Activated gamma-delta T cell treated with anti-CD3 and anti-CD28 coated beads, Interleukin-2, amount 50 U/mL, for 16 hours (primary cell): ENCODE results near the gene YOD1.

Source experiments
- DNase-seq: peaks from one replicate; pipeline ENCODE4 v3.0.0-alpha.2; 2020; ENCODE audit warnings: low read depth

The YOD1 gene

GRCh38 chr1:207051191-207051943 lies at the start of gene YOD1:
TSS of gene YOD1 (minus strand) at chr1:207051208. CDS start at chr1:207051030, 178 bp downstream.
- no peak for DNase-seq

GRCh38 chr1:207097871-207098324 lies 46.9 kb upstream of the YOD1 start:
- DNase-seq: no peak

DNA sequence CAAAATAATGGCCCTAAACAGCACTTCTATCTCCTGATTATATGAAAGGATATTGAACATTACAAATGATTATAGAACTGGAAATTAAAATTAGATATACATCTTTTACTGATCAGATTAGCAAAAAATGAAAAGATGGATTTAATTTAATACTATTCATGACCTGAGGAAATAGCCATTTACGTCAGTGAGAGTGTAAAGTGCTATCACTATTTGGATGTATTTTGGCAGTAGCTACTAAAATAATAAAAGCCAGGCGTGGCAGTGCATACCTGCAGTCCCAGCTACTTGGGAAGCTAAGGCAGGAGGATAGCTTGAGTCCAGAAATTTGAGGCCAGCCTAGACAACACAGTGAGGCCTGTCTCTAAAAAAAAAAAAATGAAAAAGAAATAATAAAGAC lies 42.9 kb upstream of the YOD1 start:
- DNase-seq: no peak

DNA sequence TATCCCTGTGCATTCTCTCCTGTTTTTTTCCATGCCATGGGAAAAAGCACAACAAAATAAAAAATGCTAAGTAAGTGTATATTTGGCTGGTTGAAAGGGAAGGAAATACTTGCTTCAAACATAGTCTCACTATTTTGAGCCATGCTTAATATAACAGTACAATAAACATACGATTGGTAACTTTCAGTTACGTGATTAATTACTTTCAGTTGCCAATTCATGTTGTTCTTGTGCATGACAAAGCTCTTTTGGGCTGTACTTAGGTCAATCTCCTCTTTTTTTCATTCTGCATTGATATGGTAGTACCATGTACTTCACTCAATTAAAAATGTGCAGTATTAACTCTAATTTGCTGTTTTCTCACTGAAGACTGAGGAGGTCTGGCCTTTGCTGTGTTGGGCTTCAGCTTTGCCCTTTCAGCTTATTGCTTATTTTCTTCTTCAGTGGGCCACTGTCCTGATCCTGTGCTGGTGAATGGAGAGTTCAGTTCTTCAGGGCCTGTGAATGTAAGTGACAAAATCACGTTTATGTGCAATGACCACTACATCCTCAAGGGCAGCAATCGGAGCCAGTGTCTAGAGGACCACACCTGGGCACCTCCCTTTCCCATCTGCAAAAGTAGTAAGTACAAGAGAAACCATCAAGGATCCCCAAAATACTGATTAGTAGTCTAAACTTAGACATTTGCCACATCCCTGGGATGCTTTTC lies 40.3 kb upstream of the YOD1 start:
- DNase-seq: no peak

DNA sequence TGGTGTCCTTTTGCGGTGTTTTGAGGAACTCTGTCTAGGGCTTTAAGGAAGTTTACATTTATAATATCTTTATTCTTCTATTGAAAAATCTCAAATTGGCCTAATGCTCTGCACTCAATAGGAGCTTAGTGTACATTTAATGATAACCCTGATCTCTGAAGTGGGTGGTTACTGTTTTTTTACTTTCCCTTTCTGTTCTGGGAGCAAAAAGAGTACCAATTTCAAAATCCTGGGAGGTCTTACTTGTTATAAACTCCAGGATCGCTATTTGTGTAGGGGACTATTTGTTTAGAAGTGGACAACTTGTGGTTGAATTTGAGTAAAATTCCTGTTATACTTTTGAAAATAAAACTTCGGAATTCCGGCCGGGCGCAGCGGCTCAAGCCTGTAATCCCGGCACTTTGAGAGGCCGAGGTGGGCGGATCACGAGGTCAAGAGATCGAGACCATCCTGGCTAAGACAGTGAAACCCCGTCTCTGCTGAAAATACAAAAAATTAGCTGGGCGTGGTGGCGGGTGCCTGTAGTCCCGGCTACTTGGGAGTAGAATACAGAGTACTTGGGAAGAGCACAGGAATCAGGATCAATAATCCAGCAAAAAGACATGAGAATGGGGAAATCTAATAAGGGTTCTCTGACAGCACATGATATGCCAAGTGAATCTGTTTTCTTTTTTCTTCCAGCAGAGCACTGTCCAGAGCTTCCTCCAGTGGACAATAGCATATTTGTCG lies 38.8 kb upstream of the YOD1 start:
- no peak for DNase-seq

- no peak for DNase-seq
These were observed 38.0 kb upstream of the YOD1 start, which contains the start of gene C4BPB for GRCh38 chr1:207088701-207089626. TSS of gene C4BPB (plus strand) at chr1:207088860. CDS start at chr1:207089532, 672 bp downstream.

- DNase-seq: no peak
These were observed 37.2 kb upstream of the YOD1 start for GRCh38 chr1:207088161-207088560.

DNA sequence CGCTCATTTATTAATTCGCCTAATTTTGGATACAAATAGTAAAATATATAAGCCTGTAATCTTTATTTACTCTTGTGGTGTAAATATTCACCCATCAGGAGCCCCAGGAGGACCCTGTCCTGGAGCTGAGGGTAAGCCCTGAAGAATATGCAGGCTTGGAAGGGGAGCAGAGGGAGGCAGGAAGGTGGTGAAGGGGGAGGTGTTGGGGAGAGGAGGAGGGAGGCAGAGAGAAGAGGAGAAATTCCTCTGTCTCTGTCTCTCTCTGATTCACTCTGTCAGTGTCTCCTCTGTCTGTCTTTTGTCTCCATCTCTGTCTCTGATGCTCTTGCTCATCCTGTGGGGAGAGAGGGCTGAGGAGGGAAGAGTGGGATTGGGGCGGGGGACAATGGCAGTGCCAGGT lies 34.9 kb upstream of the YOD1 start:
- DNase-seq: no peak

DNA sequence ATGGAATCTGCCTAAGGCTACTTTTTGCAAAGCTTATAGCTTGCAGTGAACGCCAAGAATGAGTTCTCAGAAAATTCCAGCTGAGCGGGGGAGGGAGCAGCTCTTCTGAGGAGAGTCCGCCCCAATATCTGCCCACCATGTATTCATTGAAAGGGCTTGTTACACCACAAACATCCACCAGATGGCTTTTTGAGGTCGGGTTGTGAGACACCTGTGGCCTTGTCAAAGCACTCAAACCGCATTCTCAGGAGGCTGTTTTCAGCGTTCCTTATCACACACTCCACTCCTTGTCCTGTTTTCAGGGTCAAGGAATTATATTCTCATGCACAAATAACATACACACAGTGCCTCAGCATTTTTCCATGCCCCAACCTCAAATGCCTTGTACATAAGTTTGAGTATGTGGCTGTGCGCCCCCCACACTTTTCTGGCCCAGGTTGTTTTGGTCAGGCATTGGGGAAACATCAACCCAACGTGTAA lies 33.7 kb upstream of the YOD1 start:
- DNase-seq: peak; percentile 33

DNA sequence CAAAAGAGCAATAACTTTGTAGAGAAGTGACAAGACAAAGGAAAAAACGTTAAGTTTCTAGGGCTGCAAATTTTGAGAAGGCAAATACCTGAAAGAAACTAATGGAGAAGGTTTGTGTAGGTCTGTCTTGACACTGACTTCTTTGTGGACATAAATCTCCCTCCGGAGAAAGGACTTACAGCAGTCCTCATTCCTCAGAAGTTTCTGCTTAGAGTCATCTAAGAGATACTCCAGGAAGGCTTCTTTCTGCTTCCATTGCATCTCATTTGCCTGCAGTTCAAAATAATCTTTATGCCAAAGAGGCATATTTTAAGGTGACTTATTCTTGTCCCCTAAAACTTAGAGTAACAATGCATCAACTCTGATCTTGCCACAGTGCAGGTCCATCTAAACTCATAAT lies 33.2 kb upstream of the YOD1 start:
- no peak for DNase-seq

DNA sequence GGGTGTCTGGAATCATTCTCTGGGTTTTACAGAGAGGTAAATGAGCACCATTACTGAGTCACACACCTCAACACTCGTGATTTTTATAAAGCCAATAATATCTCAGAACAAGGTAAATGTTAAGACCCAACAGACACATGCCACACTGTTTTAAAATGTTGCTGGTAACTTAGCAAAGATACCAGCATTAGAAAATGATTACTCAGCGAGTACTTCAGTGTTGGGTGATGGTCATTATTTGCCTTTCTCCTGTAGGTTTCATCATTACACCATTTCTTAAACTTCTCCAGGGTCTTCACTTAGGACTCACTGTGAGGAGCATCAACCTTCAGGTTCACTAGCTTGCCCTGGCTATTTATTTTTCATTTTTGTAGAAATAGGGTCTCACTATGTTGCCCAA lies 30.8 kb upstream of the YOD1 start:
- no peak for DNase-seq

DNA sequence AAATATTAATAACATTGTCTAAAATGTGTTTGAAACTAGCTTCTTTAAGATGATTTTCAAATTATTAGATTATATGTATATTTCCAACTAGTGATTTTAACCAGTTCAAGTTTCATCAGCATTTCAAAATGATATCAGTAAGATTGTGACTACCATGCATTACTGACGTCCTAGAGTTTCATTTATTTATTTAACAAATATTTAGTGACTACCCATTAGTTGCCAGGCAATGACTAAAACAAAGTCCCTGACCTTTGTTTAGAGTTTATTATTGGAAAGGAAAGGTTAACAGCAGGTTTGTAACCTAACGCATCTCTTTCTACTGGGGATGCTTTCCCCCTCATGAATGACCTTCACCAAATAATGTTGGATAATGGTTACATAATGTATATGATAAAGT lies 30.1 kb upstream of the YOD1 start:
- no peak for DNase-seq

DNA sequence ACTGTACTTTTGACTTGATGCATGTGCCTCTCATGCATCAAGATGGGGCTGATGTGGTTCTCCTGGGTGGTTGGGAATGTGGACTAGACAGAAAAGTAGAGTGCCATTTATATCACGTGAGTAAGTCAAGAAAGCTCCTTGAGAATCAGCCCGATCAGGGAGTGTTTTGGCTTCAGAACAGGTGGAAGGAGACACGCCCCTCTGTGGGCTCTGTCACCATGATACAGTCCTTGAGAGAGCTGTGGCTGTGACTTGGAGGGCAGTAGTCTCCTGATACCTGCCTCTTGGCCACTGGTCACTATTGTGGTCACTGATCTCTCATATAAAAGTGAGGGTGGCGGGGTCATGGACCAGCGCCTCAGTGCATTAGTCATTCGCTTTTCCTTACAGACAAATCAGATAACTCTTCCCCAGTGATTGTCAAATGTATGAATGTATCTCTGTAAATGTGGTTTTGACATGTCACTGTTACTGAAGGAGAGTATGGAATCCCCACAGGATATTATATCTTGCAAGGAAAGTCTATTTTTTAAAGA lies 28.8 kb upstream of the YOD1 start:
- DNase-seq: no peak

DNA sequence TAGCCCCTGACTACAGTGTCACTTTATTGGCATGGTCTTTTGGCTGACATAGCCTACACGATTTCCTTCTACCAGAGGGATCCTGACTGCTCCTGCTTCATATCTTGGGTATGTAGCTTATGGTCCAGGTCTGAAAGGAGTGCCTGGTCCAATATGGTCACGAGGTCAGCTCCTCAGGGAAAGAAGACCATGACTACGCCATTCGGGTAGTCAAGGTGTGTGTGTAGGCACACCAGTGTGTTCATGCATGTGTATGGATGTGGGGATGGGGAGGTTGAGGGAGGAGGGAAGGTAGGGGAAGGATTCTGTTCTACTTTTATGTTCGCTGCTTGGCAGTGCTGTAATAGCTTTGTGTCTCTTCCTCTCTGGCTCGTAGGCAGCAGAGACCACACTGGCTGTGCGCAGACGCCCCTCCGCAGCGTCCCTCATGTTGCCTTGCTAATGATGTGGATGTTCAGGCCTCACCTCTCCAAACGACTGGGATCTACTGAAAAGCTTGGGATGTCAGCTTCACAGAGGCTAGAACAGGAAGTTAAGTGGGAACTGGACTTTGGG lies 27.6 kb upstream of the YOD1 start:
- DNase-seq: no peak

DNA sequence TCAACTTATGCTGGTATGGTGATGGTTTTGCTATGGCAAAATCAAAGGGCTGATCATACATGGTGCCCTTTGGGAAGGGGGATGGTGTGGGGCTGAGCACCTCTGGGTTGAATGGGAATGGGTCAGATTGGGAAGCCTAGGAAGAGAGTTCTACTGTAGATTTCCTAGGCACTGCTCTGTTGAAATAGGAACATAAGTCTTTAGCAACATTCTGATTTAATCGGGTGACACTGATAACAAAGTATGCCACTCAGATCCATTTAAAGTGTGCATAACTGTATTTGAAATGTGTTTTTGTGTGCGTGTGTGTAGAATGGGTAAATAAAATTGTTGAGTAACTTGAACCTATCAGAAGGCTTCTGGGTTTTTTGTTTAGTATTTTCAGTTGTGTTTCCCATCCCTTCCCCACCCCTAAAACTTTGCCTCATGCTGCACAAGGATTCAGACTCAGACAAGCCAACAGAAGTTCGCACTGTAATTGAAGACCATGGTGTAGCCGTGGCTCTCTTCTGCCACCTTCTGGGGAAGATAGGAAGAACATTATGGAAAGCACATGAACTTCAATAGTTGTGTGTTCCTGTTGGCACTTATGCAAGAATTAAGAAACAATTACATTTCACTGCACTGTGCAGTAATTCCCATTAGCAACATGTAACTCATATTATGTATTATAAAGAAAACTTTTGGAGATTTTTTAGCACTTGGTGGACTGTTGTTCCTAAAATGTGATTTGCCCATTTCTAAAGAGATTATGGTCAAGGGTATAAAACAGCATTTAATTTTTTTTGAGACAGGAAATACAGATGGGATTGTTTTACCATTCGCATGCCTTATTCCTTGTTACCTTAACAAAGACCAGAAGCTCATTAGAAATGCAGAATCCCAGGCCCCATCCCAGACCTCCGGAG lies 26.7 kb upstream of the YOD1 start:
- peak; percentile 45 for DNase-seq

- no peak for DNase-seq
These were observed 26.0 kb upstream of the YOD1 start for GRCh38 chr1:207077012-207077411.

- DNase-seq: no peak
These were observed 25.4 kb upstream of the YOD1 start for GRCh38 chr1:207076181-207076955.

- DNase-seq: no peak
These were observed 23.2 kb upstream of the YOD1 start for GRCh38 chr1:207073906-207074820.
